HG02642 (cell line): ENCODE results near the gene TUBG2.
"Not testable (repeated sequence)": the region's sequence is repeated elsewhere in the genome, so short reads cannot be mapped to it uniquely, and the experiment has no call there.

Experiments
- ATAC-seq: cut with Tn5 transposase; IDR thresholded peaks from one replicate; pipeline ENCODE4 v1.9.1; 2021; ENCODE audit warnings: mild to moderate bottlenecking; ENCODE audit not compliant: unreplicated experiment, poor library complexity

TUBG2 gene

GRCh38 chr17:42653179-42654124, 5.6 kb upstream of the TUBG2 start:
- no peak for ATAC-seq

GRCh38 chr17:42655528-42655927, 3.6 kb upstream of the TUBG2 start:
- no peak for ATAC-seq

GRCh38 chr17:42657824-42658588, 1.1 kb upstream of the TUBG2 start:
- no peak for ATAC-seq

GRCh38 chr17:42659932-42660274, 819 bp downstream of the TUBG2 start:
- ATAC-seq: not testable (repeated sequence)

- ATAC-seq: no peak
Measured at GRCh38 chr17:42660692-42661345, 1.7 kb downstream of the TUBG2 start.

- no peak for ATAC-seq
Measured at GRCh38 chr17:42665581-42666001, 6.5 kb downstream of the TUBG2 start.

GRCh38 chr17:42666126-42666525, 7.0 kb downstream of the TUBG2 start:
- ATAC-seq: not testable (repeated sequence)

- no peak for ATAC-seq
Measured at GRCh38 chr17:42667088-42667951, 8.2 kb downstream of the TUBG2 start.

GRCh38 chr17:42669705-42669976, 10.6 kb downstream of the TUBG2 start:
- no peak for ATAC-seq

GRCh38 chr17:42669977-42670788, 11.1 kb downstream of the TUBG2 start:
- peak; percentile 32 for ATAC-seq

- no peak for ATAC-seq
Measured at GRCh38 chr17:42670789-42671657, 11.9 kb downstream of the TUBG2 start.

GRCh38 chr17:42672038-42672437, 13.0 kb downstream of the TUBG2 start:
- no peak for ATAC-seq

GRCh38 chr17:42673266-42673884, 14.3 kb downstream of the TUBG2 start:
- ATAC-seq: no peak

GRCh38 chr17:42673885-42674754, 15.0 kb downstream of the TUBG2 start:
- ATAC-seq: no peak

- ATAC-seq: no peak
Measured at GRCh38 chr17:42674755-42675347, 15.8 kb downstream of the TUBG2 start.

- ATAC-seq: no peak
Measured at GRCh38 chr17:42675348-42675964, 16.4 kb downstream of the TUBG2 start.
